Ascending aorta (tissue), 2 donors: ENCODE measurements around the gene LOX. TPM values are rescaled to one million over a fixed set of nuclear protein-coding genes. Genes with fewer than 3 reads are reported as not detected.

ENCODE experiments used
- DNase-seq, 2 donors: peaks; one replicate each; pipeline ENCODE4 v3.0.0-alpha.2; 2019; ENCODE audit warnings: low spot score in 2 of 2
- H3K27ac ChIP-seq, 2 donors: fragments of 200-600 bp; sonication (generic); one replicate each; pipeline ENCODE4 v1.5.1; 2016 to 2017; ENCODE audit warnings: mild to moderate bottlenecking in 1 of 2
- H3K27me3 ChIP-seq: fragments of 200-600 bp; sonication (generic); one replicate; pipeline ENCODE4 v1.5.1; 2017
- H3K36me3 ChIP-seq, 2 donors: fragments of 200-600 bp; sonication (generic); one replicate each; pipeline ENCODE4 v1.5.1; 2016
- H3K4me1 ChIP-seq, 2 donors: fragments of 200-600 bp; sonication (generic); one replicate each; pipeline ENCODE4 v1.5.1; 2016 to 2017; ENCODE audit warnings: mild to moderate bottlenecking in 1 of 2
- H3K4me3 ChIP-seq, 2 donors: fragments of 200-600 bp; sonication (generic); one replicate each; pipeline ENCODE4 v1.5.1; 2016 to 2017; ENCODE audit warnings: mild to moderate bottlenecking in 1 of 2
- H3K9me3 ChIP-seq, 2 donors: fragments of 200-600 bp; sonication (generic); one replicate each; pipeline ENCODE4 v1.5.1; 2016
- CTCF ChIP-seq, 3 experiments: fragments of 200-600 bp in 2 of 3; fragments of 450-650 bp in 1 of 3; sonication (generic) in 2 of 3; IDR thresholded peaks; one replicate each; pipeline ENCODE4 v1.5.1; 2016 to 2019; ENCODE audit warnings: antibody characterized with exemption in 3 of 3, mild to moderate bottlenecking in 1 of 3, moderate library complexity in 1 of 3
- intact Hi-C: fragments of 100-400 bp; cut with DNase I; formaldehyde crosslinking; loops from one replicate; pipeline ENCODE4 v1.15.1; 2023
- total RNA-seq: library from RNA; depleted of rRNA; stranded (reverse); fragments of >200 nt; gene quantifications from one replicate; pipeline ENCODE4 v1.1.0, GENCODE V29; 2016

Gene LOX
- total RNA-seq, 1 donor from 2014 or later, result 48.1 TPM

DNA sequence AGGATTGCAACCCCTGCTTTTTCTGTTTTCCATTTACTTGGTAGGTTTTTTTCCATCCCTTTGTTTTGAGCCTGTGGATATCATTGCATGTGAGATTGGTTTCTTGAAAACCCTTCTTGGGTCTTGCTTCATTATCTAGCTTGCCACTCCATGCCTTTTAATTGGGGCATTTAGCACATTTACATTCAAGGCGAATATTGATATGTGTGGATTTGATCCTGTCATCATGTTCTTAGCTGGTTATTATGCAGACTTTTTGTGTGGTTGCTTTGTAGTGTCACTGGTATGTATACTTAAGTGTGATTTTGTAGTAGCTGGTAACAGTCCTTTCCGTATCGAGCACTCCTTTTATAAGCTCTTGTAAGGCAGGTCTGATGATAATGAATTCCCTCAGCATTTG is 26.5 kb downstream of the LOX start:
- Histone ChIP-seq H3K4me3 (no peak overlapping the region), H3K9me3 (no peaks in the 10 kb centered on the region), H3K4me1 (no peaks in the 10 kb centered on the region), H3K27ac (no peak overlapping the region), H3K36me3 (no peaks in the 10 kb centered on the region), H3K27me3 (no peaks in the 10 kb centered on the region)
- intact Hi-C loops, result no loop called here
- DNase-seq, result no peak
- TF ChIP-seq CTCF (IDR thresholded peaks at IDR 0.05), result no peak

DNA sequence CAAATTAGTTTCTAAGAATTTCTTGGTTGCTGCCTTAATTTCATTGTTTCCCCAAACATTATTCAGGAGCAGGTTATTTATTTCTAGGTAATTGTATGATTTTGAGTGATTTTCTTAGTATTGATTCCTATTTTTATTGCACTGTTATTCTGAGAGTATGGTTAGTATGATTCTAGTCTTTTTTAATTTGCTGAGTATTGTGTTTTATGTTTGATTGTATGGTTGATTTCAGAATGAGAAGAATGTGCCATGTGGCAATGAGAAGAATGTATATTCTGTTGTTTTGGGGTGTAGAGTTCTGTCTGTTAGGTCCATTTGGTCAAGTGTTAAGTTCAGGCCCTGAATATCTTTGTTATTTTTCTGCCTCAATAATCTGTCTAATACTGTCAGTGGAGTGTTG is 27.1 kb downstream of the LOX start:
- H3K4me1 ChIP-seq, result no peaks in the 10 kb centered on the region
- DNase-seq, result no peak
- H3K4me3 ChIP-seq, result no peak overlapping the region
- H3K9me3 ChIP-seq, result no peaks in the 10 kb centered on the region
- no peaks in the 10 kb centered on the region for H3K27me3 ChIP-seq
- H3K36me3 ChIP-seq, result no peaks in the 10 kb centered on the region
- intact Hi-C loops, result no loop called here
- TF ChIP-seq CTCF (IDR thresholded peaks at IDR 0.05), result no peak
- no peak overlapping the region for H3K27ac ChIP-seq

DNA sequence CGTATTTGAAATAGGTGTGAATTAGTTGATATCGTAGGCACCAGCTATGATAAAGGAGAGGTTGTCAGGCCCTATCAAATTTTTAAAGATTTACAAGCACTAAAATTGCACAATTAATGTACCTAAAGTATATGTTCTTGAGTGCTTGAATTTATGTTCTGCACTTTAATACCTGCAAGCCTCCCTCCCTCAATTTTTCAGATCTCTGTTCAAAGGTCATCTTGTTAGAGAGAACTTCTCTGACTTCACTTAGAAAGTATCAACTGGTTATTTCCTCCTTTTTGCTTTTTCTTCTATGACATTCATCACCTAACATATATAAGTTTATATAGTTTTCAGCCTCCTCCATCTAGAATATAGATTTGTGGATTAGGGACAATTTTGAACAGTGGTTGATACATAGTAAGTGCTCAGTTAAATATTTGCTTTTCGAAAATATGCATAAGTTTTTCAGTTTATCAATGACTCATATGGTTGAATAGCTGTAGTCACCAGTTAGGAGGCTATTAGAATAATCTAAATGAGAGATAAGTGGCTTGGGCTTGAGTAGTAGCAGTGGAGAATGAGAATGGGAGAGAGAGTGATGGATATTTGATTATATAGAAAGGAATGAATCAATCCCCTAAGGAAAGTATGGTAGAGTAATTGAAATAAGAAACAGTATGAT is 37.3 kb downstream of the LOX start:
- TF ChIP-seq CTCF (IDR thresholded peaks at IDR 0.05), result no peak
- no peak overlapping the region for H3K4me3 ChIP-seq
- H3K27ac ChIP-seq, result no peak overlapping the region
- no peak for DNase-seq
- intact Hi-C loops, result no loop called here
- no peaks in the 10 kb centered on the region for H3K27me3 ChIP-seq
- no peaks in the 10 kb centered on the region for H3K4me1 ChIP-seq
- no peaks in the 10 kb centered on the region for H3K36me3 ChIP-seq
- H3K9me3 ChIP-seq, result no peaks in the 10 kb centered on the region

DNA sequence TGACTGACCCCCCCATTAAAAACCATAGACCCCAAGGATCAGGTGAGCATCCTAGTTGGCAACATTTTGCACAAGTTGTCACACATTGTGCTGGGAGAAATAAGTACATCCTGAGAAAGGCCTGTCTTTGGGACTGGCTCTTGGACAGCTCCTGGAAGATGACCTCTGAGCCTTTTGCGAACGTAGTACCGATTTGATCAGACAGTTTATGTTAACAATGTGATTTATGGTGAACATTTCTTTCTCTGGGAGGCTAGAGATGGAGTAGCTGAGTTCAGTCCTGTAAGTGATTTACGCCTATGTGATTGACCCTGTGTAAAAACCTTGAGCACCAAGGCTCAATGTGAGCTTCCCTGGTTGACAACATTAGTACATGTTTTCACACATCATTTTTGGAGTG is 41.7 kb downstream of the LOX start:
- H3K27me3 ChIP-seq, result no peaks in the 10 kb centered on the region
- H3K9me3 ChIP-seq, result no peaks in the 10 kb centered on the region
- no peak overlapping the region for H3K27ac ChIP-seq
- no peaks in the 10 kb centered on the region for H3K36me3 ChIP-seq
- no peak for DNase-seq
- intact Hi-C loops, result no loop called here
- H3K4me1 ChIP-seq, result no peaks in the 10 kb centered on the region
- H3K4me3 ChIP-seq, result no peak overlapping the region
- TF ChIP-seq CTCF (IDR thresholded peaks at IDR 0.05), result no peak

- TF ChIP-seq CTCF (IDR thresholded peaks at IDR 0.05), result no peak
- Histone ChIP-seq H3K4me1 (no peaks in the 10 kb centered on the region), H3K4me3 (no peak overlapping the region), H3K27me3 (no peaks in the 10 kb centered on the region), H3K27ac (no peak overlapping the region), H3K9me3 (no peaks in the 10 kb centered on the region), H3K36me3 (no peaks in the 10 kb centered on the region)
- intact Hi-C loops, result no loop called here
- DNase-seq, result no peak
Observed at GRCh38 chr5:122035913-122036312, 42.1 kb downstream of the LOX start.

- Histone ChIP-seq H3K27ac (no peak overlapping the region), H3K9me3 (no peaks in the 10 kb centered on the region), H3K27me3 (no peaks in the 10 kb centered on the region), H3K4me1 (no peaks in the 10 kb centered on the region), H3K4me3 (no peak overlapping the region), H3K36me3 (peaks cover 2 to 3% of the 10 kb centered on the region in 2 donors)
- DNase-seq, result no peak
- intact Hi-C loops, result no loop called here
- TF ChIP-seq CTCF (IDR thresholded peaks at IDR 0.05), result no peak
Observed at GRCh38 chr5:122031836-122032235, 46.2 kb downstream of the LOX start.
